Measurements from ENCODE around the gene CCDC24.
A peak's percentile ranks its signal among the peaks of the same experiment; 100 is the strongest.

CCDC24 gene

GRCh38 chr1:43981636-43982035 lies 9.8 kb upstream of the CCDC24 start:
- DNase-seq, result no peak

- no peak for DNase-seq
These were observed 9.2 kb upstream of the CCDC24 start for GRCh38 chr1:43982241-43982640.

DNA sequence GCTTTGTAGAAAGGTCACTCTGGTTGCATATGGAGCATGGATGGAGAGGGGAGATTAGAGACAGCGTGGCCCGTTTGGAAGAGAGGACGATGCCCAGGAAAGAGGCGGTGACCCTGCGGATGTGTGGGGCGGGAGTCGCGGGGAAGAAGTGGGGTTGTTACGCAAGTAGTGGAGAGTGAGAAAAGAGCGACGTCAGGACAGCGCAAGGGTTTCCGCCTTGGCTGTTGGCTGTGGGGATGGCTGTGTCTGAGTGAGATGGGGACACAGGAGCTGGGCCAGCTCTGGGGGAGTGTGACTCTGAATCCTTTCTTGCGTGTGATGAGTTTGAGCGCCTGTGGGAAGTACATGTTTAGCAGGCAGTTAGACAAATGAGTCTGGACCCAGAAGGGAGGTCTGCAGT lies 8.6 kb upstream of the CCDC24 start:
- no peak for DNase-seq

- DNase-seq, result no peak
These were observed 8.0 kb upstream of the CCDC24 start for GRCh38 chr1:43983253-43983899.

DNA sequence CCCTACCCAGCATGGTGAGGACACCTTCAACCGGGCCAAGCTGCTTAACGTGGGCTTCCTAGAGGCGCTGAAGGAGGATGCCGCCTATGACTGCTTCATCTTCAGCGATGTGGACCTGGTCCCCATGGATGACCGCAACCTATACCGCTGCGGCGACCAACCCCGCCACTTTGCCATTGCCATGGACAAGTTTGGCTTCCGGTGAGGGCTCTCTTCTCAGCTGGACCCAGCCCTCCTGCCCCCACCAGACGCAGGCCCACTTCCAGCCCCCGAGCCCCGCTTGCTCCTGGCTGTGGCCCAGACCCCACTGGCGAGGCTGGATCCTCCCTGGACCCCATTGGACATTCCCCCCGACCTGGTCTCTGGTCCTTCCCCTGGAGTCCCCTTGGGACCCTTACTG lies 6.5 kb upstream of the CCDC24 start:
- DNase-seq, result no peak

GRCh38 chr1:43985984-43986595 lies 5.3 kb upstream of the CCDC24 start:
- no peak for DNase-seq

- no peak for DNase-seq
These were observed 4.7 kb upstream of the CCDC24 start for GRCh38 chr1:43986712-43987111.

DNA sequence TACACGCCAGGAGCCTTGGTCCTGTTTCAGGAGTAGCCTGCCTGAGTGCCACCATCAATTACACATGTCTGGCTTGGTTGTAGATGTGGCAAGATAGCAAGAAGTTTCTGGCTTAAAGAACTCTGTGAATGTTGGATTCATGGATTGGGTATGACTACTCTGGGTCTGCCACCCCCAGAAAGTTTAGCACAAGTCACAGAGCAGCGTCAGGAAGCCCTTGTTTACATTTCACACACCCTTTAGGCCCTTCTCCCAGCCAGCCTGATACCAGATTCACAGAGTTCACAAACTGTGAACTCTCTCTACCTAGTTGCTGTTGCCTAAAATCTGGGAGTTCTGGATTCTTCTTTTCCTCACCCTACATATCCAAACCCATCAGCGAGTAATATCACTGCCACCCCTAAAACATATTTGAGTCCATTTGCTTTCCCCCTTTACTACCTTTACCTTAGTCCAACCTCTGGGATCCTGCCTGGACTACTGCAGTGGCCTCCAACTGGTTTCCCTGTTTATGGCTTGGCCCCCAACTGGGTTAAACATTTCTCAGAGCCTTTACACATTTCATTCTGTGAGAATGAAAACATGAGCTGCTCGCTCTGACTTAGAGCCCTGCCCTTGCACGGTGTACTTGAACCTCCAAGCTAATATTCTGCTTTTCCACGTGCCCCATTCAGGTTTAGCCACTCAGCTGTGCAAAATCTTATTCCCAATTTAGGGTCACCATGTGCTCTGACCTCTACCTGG lies 4.1 kb upstream of the CCDC24 start:
- no peak for DNase-seq

GRCh38 chr1:43990271-43991199 lies 864 bp upstream of the CCDC24 start:
- DNase-seq, result no peak

GRCh38 chr1:43991200-43991475 lies 261 bp upstream of the CCDC24 start:
- DNase-seq, result no peak

- no peak for DNase-seq
These were observed 1.0 kb downstream of the CCDC24 start for GRCh38 chr1:43992232-43992995.

GRCh38 chr1:43993206-43993914 lies 2.0 kb downstream of the CCDC24 start:
- DNase-seq, result no peak

DNA sequence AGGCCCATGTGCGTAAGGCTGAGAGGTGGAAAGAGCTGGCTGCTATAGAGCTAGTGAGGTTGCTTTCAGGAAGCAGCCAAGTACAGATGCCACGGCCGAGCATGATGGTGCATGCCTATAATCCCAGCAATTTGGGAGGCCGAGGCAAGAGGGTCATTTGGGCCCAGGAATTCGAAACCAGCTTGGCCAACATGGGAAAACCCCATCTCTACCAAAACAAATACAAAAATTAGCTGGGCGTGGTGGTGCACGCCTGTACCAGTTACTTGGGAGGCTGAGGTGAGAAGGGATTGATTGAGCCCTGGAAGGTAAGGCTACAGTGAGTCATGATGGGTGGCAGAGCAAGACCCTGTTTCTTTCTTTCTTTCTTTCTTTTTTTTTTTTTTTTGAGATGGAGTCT lies 2.7 kb downstream of the CCDC24 start:
- DNase-seq, result no peak

DNA sequence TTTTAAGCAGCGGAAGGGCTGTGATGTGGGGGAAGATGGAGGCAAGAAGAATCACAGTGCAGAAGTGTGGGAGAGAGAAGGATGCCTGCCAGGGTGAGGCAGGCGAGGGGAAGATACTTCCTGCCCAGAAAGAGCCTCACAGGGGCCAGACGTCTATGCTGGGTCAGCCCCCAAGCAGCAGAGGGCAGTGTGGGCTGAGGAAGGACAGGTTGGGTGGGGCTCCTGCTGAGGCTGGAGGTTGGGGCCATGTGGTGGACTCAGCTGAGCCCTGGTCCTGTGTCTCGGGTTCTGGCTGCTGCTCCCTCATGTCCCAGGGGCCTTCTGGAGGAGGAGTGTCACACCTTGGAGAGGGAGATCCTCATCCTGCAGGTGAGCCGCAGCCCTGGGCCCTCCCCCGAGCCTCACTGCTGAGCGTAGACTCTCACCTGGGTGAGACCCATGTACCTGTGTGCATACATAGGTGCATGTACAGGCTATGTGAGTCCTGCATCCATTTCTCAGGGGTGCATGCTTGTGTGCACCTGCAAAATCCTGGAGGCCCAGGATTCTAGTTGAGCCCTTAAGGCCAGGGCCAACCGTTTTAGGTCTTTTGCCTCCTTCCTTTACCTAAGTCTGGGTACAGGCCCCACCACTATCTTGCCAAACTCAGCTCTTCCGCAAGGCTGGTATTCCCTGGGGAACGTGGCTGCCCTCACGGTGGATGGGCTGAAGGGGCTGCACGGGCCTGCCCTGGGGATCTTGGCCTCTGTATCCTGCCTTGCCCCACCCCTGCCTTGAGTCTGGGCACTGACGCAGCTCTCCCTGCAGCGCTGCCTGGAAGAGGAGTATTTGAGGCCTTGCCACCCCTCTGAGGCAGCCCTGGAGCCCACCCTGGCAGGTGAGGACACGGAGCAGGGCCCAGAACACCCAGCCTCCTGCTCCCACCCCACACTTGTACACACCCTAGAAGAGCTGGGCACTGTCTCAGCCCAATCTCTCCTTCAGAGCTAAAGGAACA lies 3.7 kb downstream of the CCDC24 start:
- no peak for DNase-seq

DNA sequence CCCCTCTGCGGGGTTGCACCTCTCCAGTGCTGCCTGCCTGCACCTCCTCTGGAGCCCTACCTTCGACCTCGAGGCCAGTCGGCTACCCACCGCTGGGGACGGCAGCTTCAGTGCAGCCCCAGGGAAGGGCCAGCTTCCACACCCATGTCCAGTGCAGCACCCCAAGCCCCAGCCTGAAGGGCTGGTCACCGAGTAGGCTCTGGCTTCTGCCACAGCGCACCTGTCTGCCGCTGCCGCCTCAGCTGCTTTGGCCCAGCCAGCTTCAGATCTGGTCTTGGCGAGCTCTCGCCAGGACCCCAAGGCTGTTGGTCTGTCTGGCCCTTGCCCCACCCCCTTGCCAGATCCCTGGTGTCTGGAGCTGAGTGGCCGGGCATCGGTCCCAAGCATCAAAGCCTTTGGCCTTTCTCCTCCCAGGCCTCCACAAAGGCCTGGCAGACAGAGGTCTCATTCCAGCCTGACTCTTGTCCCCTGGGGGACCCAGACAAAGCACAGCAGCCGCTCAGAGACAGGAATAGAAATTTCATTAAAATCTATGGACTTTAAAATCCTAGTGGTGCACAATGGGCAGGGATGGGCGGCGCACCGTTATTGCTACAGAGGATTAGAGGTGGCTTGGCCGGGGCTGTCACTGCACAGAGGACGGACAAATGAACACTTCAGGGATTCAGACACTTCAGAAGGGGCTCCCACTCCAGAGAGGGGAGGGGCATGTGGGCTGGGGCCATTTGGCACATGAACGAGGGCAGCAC lies 4.8 kb downstream of the CCDC24 start:
- DNase-seq, result peak; percentile 6

DNA sequence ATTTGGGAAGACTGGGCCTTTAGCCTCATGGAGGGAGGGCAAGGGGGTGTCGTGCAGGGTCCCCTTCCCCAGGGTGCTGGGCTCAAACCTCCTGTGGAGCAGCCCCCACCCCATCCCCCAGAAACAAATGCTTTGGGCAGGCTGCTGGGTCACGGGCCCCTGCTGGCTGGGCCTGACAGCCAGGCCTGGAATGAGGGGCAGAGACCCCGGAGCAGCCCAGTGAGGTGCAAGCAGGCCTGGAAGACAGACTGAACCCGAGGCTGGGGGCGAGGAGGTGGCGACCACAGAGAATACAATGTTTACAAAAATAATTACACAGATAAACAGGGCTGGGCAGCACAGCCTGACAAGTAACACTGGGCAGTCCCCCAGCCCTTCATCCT lies 5.3 kb downstream of the CCDC24 start:
- no peak for DNase-seq

GRCh38 chr1:43997295-43997999 lies 6.0 kb downstream of the CCDC24 start:
- DNase-seq, result no peak

- no peak for DNase-seq
These were observed 6.6 kb downstream of the CCDC24 start for GRCh38 chr1:43998000-43998378.

DNA sequence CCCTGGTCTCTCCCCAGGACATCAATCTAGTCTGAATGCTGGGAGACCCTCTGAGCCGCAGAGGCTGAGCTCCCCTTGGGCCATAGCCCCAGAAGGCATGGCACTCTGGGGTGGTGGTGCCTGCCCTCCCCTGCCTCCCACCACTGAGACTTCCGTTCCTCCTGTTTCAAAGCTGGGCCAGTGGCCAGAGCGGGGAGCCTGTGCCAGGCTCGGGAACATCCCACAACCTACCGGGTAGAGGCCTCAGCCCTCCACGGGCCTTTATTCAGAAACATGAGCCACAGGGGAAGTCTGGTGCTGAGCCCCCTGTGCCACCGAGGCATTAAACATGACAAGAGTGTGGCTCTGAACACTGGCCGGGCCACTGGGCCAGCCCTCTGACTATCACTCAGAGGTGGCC lies 8.1 kb downstream of the CCDC24 start:
- DNase-seq, result peak; percentile 47
